H1 (cell line): ENCODE measurements around the gene OR2K2. TPM values are rescaled to one million over a fixed set of nuclear protein-coding genes. Genes with fewer than 3 reads are reported as not detected.

Source experiments
- CTCF ChIA-PET: fragments of 300-600 bp; sonication (Branson Sonifier 250); formaldehyde crosslinking; loops from one replicate; lab custom pipeline; 2021; ENCODE audit not compliant: partially characterized antibody; lab: Charles Lee
- POLR2A ChIA-PET: fragments of 300-600 bp; sonication (Branson Sonifier 250); formaldehyde crosslinking; loops from one replicate; lab custom pipeline; 2021; ENCODE audit warnings: inconsistent platforms; ENCODE audit not compliant: partially characterized antibody; lab: Charles Lee
- DNase-seq, 2 experiments: peaks; one replicate each; pipeline versions ENCODE4 v3.0.0 to v3.0.0-alpha.2; 2010 to 2022; ENCODE audit warnings: low spot score in 2 of 2, low read depth in 1 of 2, mixed read lengths in 1 of 2
- FAIRE-seq: peaks from 2 replicates; lab custom pipeline; 2011; peaks lifted over from hg19 to GRCh38; lab: Jason Lieb, UNC
- H2AFZ ChIP-seq: 2 replicates; pipeline ENCODE4 v1.8.1; 2012; ENCODE audit warnings: low read length, inconsistent platforms
- H2AK5ac ChIP-seq: 2 replicates; pipeline ENCODE4 v1.6.1; 2013; ENCODE audit warnings: low read depth, low read length
- H2BK120ac ChIP-seq: replicated peaks from 2 replicates; pipeline ENCODE3; 2013; ENCODE audit warnings: low read depth, low read length, inconsistent platforms
- H2BK12ac ChIP-seq: 2 replicates; pipeline ENCODE4 v1.6.1; 2013; ENCODE audit warnings: low read depth, low read length
- H2BK15ac ChIP-seq: 2 replicates; pipeline ENCODE4 v1.6.1; 2013; ENCODE audit warnings: low read length
- H2BK20ac ChIP-seq: 2 replicates; pipeline ENCODE4 v1.6.1; 2013; ENCODE audit warnings: low read length
- H2BK5ac ChIP-seq: 2 replicates; pipeline ENCODE4 v1.6.1; 2013; ENCODE audit warnings: low read depth, low read length
- H3K14ac ChIP-seq: 2 replicates; pipeline ENCODE4 v1.6.1; 2013; ENCODE audit warnings: inconsistent platforms; ENCODE audit not compliant: insufficient read length
- H3K18ac ChIP-seq: 2 replicates; pipeline ENCODE4 v1.6.1; 2013; ENCODE audit warnings: low read length; ENCODE audit errors: extremely low read depth
- H3K23ac ChIP-seq: 2 replicates; pipeline ENCODE4 v1.6.1; 2013; ENCODE audit warnings: inconsistent platforms; ENCODE audit not compliant: insufficient read length
- H3K23me2 ChIP-seq: 2 replicates; pipeline ENCODE4 v1.6.1; 2013; ENCODE audit warnings: low read depth, low read length
- H3K27ac ChIP-seq: 2 replicates; pipeline ENCODE4 v1.6.1; 2011; ENCODE audit warnings: low read depth, low read length, inconsistent platforms
- H3K27me3 ChIP-seq, 4 experiments: replicated peaks in 1 of 4; 1 replicate in 1 of 4; 2 replicates in 3 of 4; pipeline versions ENCODE4 v1.6.1 to v1.8.1; 2011 to 2013; ENCODE audit warnings: low read length in 3 of 4, mild to moderate bottlenecking in 3 of 4, inconsistent platforms in 2 of 4, mixed read lengths in 2 of 4, moderate library complexity in 1 of 4; ENCODE audit not compliant: control insufficient read depth in 3 of 4, insufficient read depth in 3 of 4; ENCODE audit errors: extremely low read depth in 1 of 4
- H3K36me3 ChIP-seq, 4 experiments: 2 replicates each; pipeline versions ENCODE4 v1.6.1 to v1.8.1; 2011 to 2013; ENCODE audit warnings: mild to moderate bottlenecking in 4 of 4, low read length in 3 of 4, moderate library complexity in 2 of 4, control low read depth in 1 of 4, inconsistent platforms in 1 of 4; ENCODE audit not compliant: insufficient read depth in 4 of 4, control insufficient read depth in 2 of 4
- H3K4ac ChIP-seq: replicated peaks from 2 replicates; pipeline ENCODE3; 2013; ENCODE audit warnings: low read length, low read depth, mixed read lengths, inconsistent platforms; ENCODE audit not compliant: insufficient read length
- H3K4me1 ChIP-seq, 4 experiments: replicated peaks in 1 of 4; 1 replicate in 1 of 4; 2 replicates in 3 of 4; pipeline versions ENCODE4 v1.6.1 to v1.8.1; 2011 to 2013; ENCODE audit warnings: low read length in 3 of 4, inconsistent platforms in 2 of 4, mixed read lengths in 1 of 4; ENCODE audit not compliant: insufficient read depth in 4 of 4, control insufficient read depth in 3 of 4
- H3K4me2 ChIP-seq, 2 experiments: 2 replicates each; pipeline versions ENCODE4 v1.6.1 to v1.8.1; 2011 to 2013; ENCODE audit warnings: low read depth in 2 of 2, low read length in 2 of 2, control low read depth in 1 of 2, inconsistent platforms in 1 of 2, mild to moderate bottlenecking in 1 of 2; ENCODE audit not compliant: insufficient read depth in 1 of 2
- H3K4me3 ChIP-seq, 4 experiments: fragments of 200-600, 300-600 bp in 1 of 4; sonication (generic), shearing (Covaris generic), sonication (Bioruptor Twin) in 1 of 4; 2 replicates each; pipeline versions ENCODE4 v1.5.1 to v1.8.1; 2011 to 2016; ENCODE audit warnings: low read length in 4 of 4, low read depth in 3 of 4, control low read depth in 2 of 4, inconsistent platforms in 2 of 4, mild to moderate bottlenecking in 2 of 4, mixed read lengths in 1 of 4, moderate library complexity in 1 of 4; ENCODE audit not compliant: insufficient read depth in 2 of 4; ENCODE audit errors: extremely low read depth in 1 of 4
- H3K56ac ChIP-seq: replicated peaks from 2 replicates; pipeline ENCODE3; 2013; ENCODE audit warnings: low read depth, mild to moderate bottlenecking, mixed read lengths, low read length, inconsistent platforms; ENCODE audit not compliant: insufficient read length
- H3K79me1 ChIP-seq: 2 replicates; pipeline ENCODE4 v1.6.1; 2013; ENCODE audit warnings: low read depth, low read length, control low read depth
- H3K79me2 ChIP-seq, 2 experiments: 2 replicates each; pipeline versions ENCODE4 v1.6.1 to v1.8.1; 2012 to 2013; ENCODE audit warnings: low read length in 2 of 2, mild to moderate bottlenecking in 2 of 2, inconsistent platforms in 1 of 2; ENCODE audit not compliant: insufficient read depth in 2 of 2, control insufficient read depth in 1 of 2
- H3K9ac ChIP-seq, 4 experiments: replicated peaks in 1 of 4; 1 replicate in 1 of 4; 2 replicates in 3 of 4; pipeline versions ENCODE4 v1.6.1 to v1.8.1; 2011 to 2013; ENCODE audit warnings: low read depth in 3 of 4, low read length in 3 of 4, control low read depth in 2 of 4, mild to moderate bottlenecking in 2 of 4, moderate library complexity in 2 of 4, inconsistent platforms in 1 of 4; ENCODE audit errors: extremely low read depth in 1 of 4
- H3K9me3 ChIP-seq, 2 experiments: 2 replicates each; pipeline versions ENCODE4 v1.6.1 to v1.8.1; 2012 to 2013; ENCODE audit warnings: mild to moderate bottlenecking in 2 of 2, moderate library complexity in 2 of 2, control low read depth in 1 of 2, inconsistent platforms in 1 of 2, low read depth in 1 of 2, low read length in 1 of 2, mixed read lengths in 1 of 2; ENCODE audit not compliant: insufficient read depth in 2 of 2
- H4K20me1 ChIP-seq, 2 experiments: replicated peaks in 1 of 2; 2 replicates each; pipeline versions ENCODE3 to v1.8.1; 2011 to 2013; ENCODE audit warnings: inconsistent platforms in 2 of 2, low read length in 2 of 2, mild to moderate bottlenecking in 1 of 2; ENCODE audit not compliant: insufficient read depth in 2 of 2, control insufficient read depth in 1 of 2
- H4K5ac ChIP-seq: 2 replicates; pipeline ENCODE4 v1.6.1; 2013; ENCODE audit warnings: low read length, low read depth, mixed read lengths, inconsistent platforms; ENCODE audit not compliant: insufficient read length
- H4K8ac ChIP-seq: 2 replicates; pipeline ENCODE4 v1.8.0; 2013; ENCODE audit warnings: mild to moderate bottlenecking, moderate library complexity, low read length, inconsistent platforms; ENCODE audit not compliant: insufficient read depth; ENCODE audit errors: extremely low read depth
- H4K91ac ChIP-seq: replicated peaks from 2 replicates; pipeline ENCODE3; 2013; ENCODE audit warnings: low read length, mixed read lengths, inconsistent platforms; ENCODE audit not compliant: insufficient read length
- CBX8 ChIP-seq: fragments of 300-800, 300-1000 bp; sonication (generic); IDR thresholded peaks from 2 replicates; pipeline ENCODE4 v1.7.1; 2016; ENCODE audit warnings: low read depth, low read length, borderline replicate concordance
- CHD2 ChIP-seq: IDR thresholded peaks from 2 replicates; pipeline ENCODE4 v1.6.1; 2012; ENCODE audit warnings: low read length, improper control_type of control experiment
- CREB1 ChIP-seq: IDR thresholded peaks from 2 replicates; pipeline ENCODE4 v1.6.1; 2012; ENCODE audit warnings: inconsistent platforms
- GABPA ChIP-seq: IDR thresholded peaks from 2 replicates; pipeline ENCODE4 v1.6.1; 2011; ENCODE audit warnings: mild to moderate bottlenecking, low read length, moderate library complexity, borderline replicate concordance; ENCODE audit not compliant: insufficient read depth
- KDM4A ChIP-seq: IDR thresholded peaks from one replicate; pipeline ENCODE4 v1.7.1; 2012; ENCODE audit warnings: low read depth, mild to moderate bottlenecking, moderate library complexity, low read length, inconsistent platforms; ENCODE audit not compliant: severe bottlenecking
- KDM5A ChIP-seq: fragments of 200-600 bp; IDR thresholded peaks from 2 replicates; pipeline ENCODE4 v1.7.1; 2012; ENCODE audit warnings: mild to moderate bottlenecking, low read length, inconsistent platforms, mixed read lengths
- POU5F1 ChIP-seq: IDR thresholded peaks from 2 replicates; pipeline ENCODE4 v1.6.1; 2011; ENCODE audit warnings: low read depth, mild to moderate bottlenecking, low read length, moderate library complexity
- RFX5 ChIP-seq: IDR thresholded peaks from 2 replicates; pipeline ENCODE4 v1.6.1; 2011; ENCODE audit warnings: low read depth, low read length, improper control_type of control experiment, borderline replicate concordance
- RXRA ChIP-seq: IDR thresholded peaks from 2 replicates; pipeline ENCODE4 v1.6.1; 2011; ENCODE audit warnings: low read depth, mild to moderate bottlenecking, low read length, moderate library complexity; ENCODE audit not compliant: insufficient read depth
- SIN3A ChIP-seq, 2 experiments: IDR thresholded peaks in 1 of 2; conservative IDR thresholded peaks in 1 of 2; 2 replicates each; pipeline ENCODE4 v1.6.1; 2011 to 2012; ENCODE audit warnings: low read length in 2 of 2, improper control_type of control experiment in 1 of 2, low read depth in 1 of 2, mild to moderate bottlenecking in 1 of 2
- SUZ12 ChIP-seq: fragments of 200-600 bp; sonication (generic); IDR thresholded peaks from 2 replicates; pipeline ENCODE4 v1.6.1; 2012; ENCODE audit warnings: mild to moderate bottlenecking, inconsistent platforms, low read length, moderate library complexity, mixed read lengths
- TAF7 ChIP-seq: optimal IDR thresholded peaks from 2 replicates; pipeline ENCODE3; 2011; ENCODE audit warnings: low read depth, mild to moderate bottlenecking, inconsistent platforms, low read length, moderate library complexity, borderline replicate concordance
- WGBS, 2 experiments: shearing (Covaris generic) in 1 of 2; methylation state at CpG; one replicate each; pipeline versions ENCODE4 v1.1.6 to v1.1.7; 2013 to 2015; ENCODE audit warnings: low lambda C conversion rate in 2 of 2, mixed read lengths in 2 of 2, inconsistent platforms in 1 of 2, low coverage in 1 of 2, missing lambda C conversion rate in 1 of 2; ENCODE audit not compliant: insufficient replicate concordance in 2 of 2, insufficient coverage in 1 of 2, insufficient read length in 1 of 2; ENCODE audit errors: extremely low coverage in 1 of 2, missing lambda C conversion rate in 1 of 2; 5-methylcytosine and 5-hydroxymethylcytosine counted together
- polyA plus RNA-seq, 7 experiments: library from polyadenylated mRNA; depleted of rRNA in 3 of 7; stranded (reverse) in 5 of 7; unstranded in 2 of 7; fragments of >200 nt in 5 of 7; fragments of 200-250 nt in 2 of 7; gene quantifications; 1 replicate in 5 of 7; 2 replicates in 1 of 7; 4 replicates in 1 of 7; pipeline versions ENCODE4 v1.2.1 to v1.2.3, GENCODE V29; 2011 to 2013; ENCODE audit warnings: missing spikeins in 2 of 7, mixed read lengths in 2 of 7
- total RNA-seq: library from RNA; stranded (reverse); fragmentation: NEBNext Ultra II Directional; extraction: Animal tissue kit (Norgen Biotek cat#: 25700); gene quantifications from 2 replicates; pipeline ENCODE4 v1.2.1, GENCODE V29; 2021

The OR2K2 gene
- total and polyA plus RNA-seq, 2 of the 8 experiments (the other 6 are each of a cell fraction or from before 2014, with no cell fraction given), result not detected

GRCh38 chr9:111294691-111295451, 35.2 kb downstream of the OR2K2 start:
- ChIA-PET CTCF (no interaction called here), POLR2A (no interaction called here)
- Histone ChIP-seq H3K23me2 (no peaks in the 10 kb centered on the region), H3K27ac (no peak overlapping the region), H3K36me3 (no peaks in the 10 kb centered on the region), H3K9me3 (peaks cover 0 to 4% of the 10 kb centered on the region in 2 experiments; a peak in 1 of 4 replicates), H3K56ac (no peak overlapping the region), H3K4me1 (no peaks in the 10 kb centered on the region), H2BK120ac (no peak overlapping the region), H3K18ac (no peak overlapping the region), H2BK15ac (no peak overlapping the region), H3K79me2 (no peaks in the 10 kb centered on the region), H4K8ac (no peak overlapping the region), H2AK5ac (no peak overlapping the region), H3K9ac (no peak overlapping the region), H2BK5ac (no peak overlapping the region), H3K27me3 (no peaks in the 10 kb centered on the region), H3K4ac (no peak overlapping the region), H2BK20ac (no peak overlapping the region), H4K91ac (no peak overlapping the region), H3K79me1 (no peaks in the 10 kb centered on the region), H4K5ac (no peak overlapping the region), H2AFZ (no peak overlapping the region), H3K4me2 (no peak overlapping the region), H4K20me1 (no peaks in the 10 kb centered on the region), H2BK12ac (no peak overlapping the region), H3K23ac (no peak overlapping the region), H3K4me3 (no peak overlapping the region), H3K14ac (no peak overlapping the region)
- DNase-seq (no peak), FAIRE-seq (no peak)
- 89% methylated on average over 2 of the region's 2 CpGs; no CpG with 5 or more reads in 1 of the 2 experiments for WGBS, 2 experiments
- TF ChIP-seq CREB1 (no peak), CBX8 (no peak), POU5F1 (no peak), CHD2 (no peak), GABPA (no peak), SIN3A (conservative IDR thresholded peaks at IDR 0.05 in 1 of 2, IDR thresholded peaks at IDR 0.05 in 1 of 2; ENCODE audit: low read depth in 1 of 2, low read length in 2 of 2) (no peak), SUZ12 (no peak), TAF7 (no peak), KDM5A (no peak), RXRA (no peak), KDM4A (no peak), RFX5 (no peak)
